GM12878 (cell line): ENCODE data around the gene ADNP2. TPM values are rescaled to one million over a fixed set of nuclear protein-coding genes. Genes with fewer than 3 reads are reported as not detected.

ENCODE experiments used
- ATAC-seq: fragments of 200-7000 bp; cut with Tn5 transposase; 3 replicates; pipeline ENCODE4 v1.9.1; 2020; ENCODE audit warnings: mild to moderate bottlenecking, moderate library complexity
- BruUV-seq: library from RNA; stranded (reverse); fragments of 400-500 nt; replicated peaks from 2 replicates; lab custom pipeline; 2021; lab: Mats Ljungman, UMichigan
- CTCF ChIA-PET: fragments of 300-600 bp; sonication (Branson Sonifier 250); formaldehyde crosslinking; extraction: SDS; loops from one replicate; lab custom pipeline; 2021; ENCODE audit warnings: inconsistent platforms; lab: Yijun Ruan, JAX
- POLR2A ChIA-PET: fragments of 350-600 bp; formaldehyde crosslinking; extraction: SDS; loops from one replicate; lab custom pipeline; 2021; ENCODE audit warnings: inconsistent platforms; lab: Charles Lee
- RAD21 ChIA-PET: fragments of 300-600 bp; sonication (Branson Sonifier 250); formaldehyde crosslinking; loops from one replicate; lab custom pipeline; 2023; ENCODE audit warnings: antibody characterized with exemption; ENCODE audit not compliant: unreplicated experiment; lab: Charles Lee
- SMC1A ChIA-PET: fragments of 300-600 bp; sonication (Branson Sonifier 250); formaldehyde crosslinking; loops from one replicate; lab custom pipeline; 2023; ENCODE audit not compliant: unreplicated experiment, uncharacterized antibody; lab: Charles Lee
- DNase-seq: peaks from one replicate; pipeline ENCODE4 v3.0.0-alpha.2; 2011; ENCODE audit warnings: low read depth, low spot score
- FAIRE-seq: peaks from 3 replicates; lab custom pipeline; 2011; peaks lifted over from hg19 to GRCh38; lab: Jason Lieb, UNC
- H2AFZ ChIP-seq: 2 replicates; pipeline ENCODE4 v1.6.0; 2011; ENCODE audit warnings: low read depth, low read length, control low read depth; ENCODE audit not compliant: control insufficient read depth
- H3K27ac ChIP-seq: 2 replicates; pipeline ENCODE4 v1.5.1; 2011; ENCODE audit warnings: control low read depth; ENCODE audit not compliant: control insufficient read depth, insufficient read depth
- H3K27me3 ChIP-seq, 2 experiments: replicated peaks in 1 of 2; 2 replicates each; pipeline versions ENCODE4 v1.6.0 to v1.6.1; 2011; ENCODE audit warnings: low read length in 1 of 2; ENCODE audit not compliant: control insufficient read depth in 2 of 2, insufficient read depth in 2 of 2
- H3K36me3 ChIP-seq, 2 experiments: 2 replicates each; pipeline ENCODE4 v1.5.1; 2011; ENCODE audit warnings: low read length in 1 of 2; ENCODE audit not compliant: control insufficient read depth in 2 of 2, insufficient read depth in 2 of 2
- H3K4me1 ChIP-seq: 2 replicates; pipeline ENCODE4 v1.6.1; 2011; ENCODE audit warnings: mild to moderate bottlenecking, low read length, moderate library complexity, mixed read lengths; ENCODE audit not compliant: control insufficient read depth, insufficient read depth
- H3K4me2 ChIP-seq: 2 replicates; pipeline ENCODE4 v1.6.0; 2011; ENCODE audit warnings: control low read depth; ENCODE audit not compliant: control insufficient read depth, insufficient read depth
- H3K4me3 ChIP-seq: fragments of 200-600 bp; sonication (generic); 2 replicates; pipeline ENCODE4 v1.5.1; 2016
- H3K79me2 ChIP-seq: 2 replicates; pipeline ENCODE4 v1.6.0; 2011; ENCODE audit warnings: low read length; ENCODE audit not compliant: control insufficient read depth, insufficient read depth
- H3K9ac ChIP-seq: 2 replicates; pipeline ENCODE4 v1.8.0; 2011; ENCODE audit warnings: low read length, control low read depth, mixed read lengths; ENCODE audit not compliant: control insufficient read depth, insufficient read depth
- H3K9me3 ChIP-seq: replicated peaks from 3 replicates; pipeline ENCODE4 v1.5.1; 2011; ENCODE audit warnings: mild to moderate bottlenecking, low read length; ENCODE audit not compliant: control insufficient read depth, insufficient read depth
- H4K20me1 ChIP-seq: 2 replicates; pipeline ENCODE4 v1.6.0; 2011; ENCODE audit not compliant: control insufficient read depth, insufficient read depth
- ATF2 ChIP-seq: IDR thresholded peaks from 2 replicates; pipeline ENCODE4 v1.6.1; 2012; ENCODE audit warnings: low read length, inconsistent platforms
- CREB1 ChIP-seq: IDR thresholded peaks from 2 replicates; pipeline ENCODE4 v1.6.1; 2012; ENCODE audit warnings: low read depth, mild to moderate bottlenecking, inconsistent platforms
- CREM ChIP-seq: IDR thresholded peaks from 2 replicates; pipeline ENCODE4 v1.6.1; 2014; ENCODE audit warnings: antibody characterized with exemption, low read depth
- DPF2 ChIP-seq: fragments of 450-650 bp; IDR thresholded peaks from 2 replicates; pipeline ENCODE4 v1.6.1; 2017; ENCODE audit warnings: mild to moderate bottlenecking
- HDAC2 ChIP-seq: fragments of 200-600 bp; sonication (generic); IDR thresholded peaks from 2 replicates; pipeline ENCODE4 v1.6.1; 2017
- MEF2A ChIP-seq: IDR thresholded peaks from 2 replicates; pipeline ENCODE4 v1.6.1; 2011; ENCODE audit warnings: low read depth, mild to moderate bottlenecking, low read length, moderate library complexity; ENCODE audit not compliant: insufficient read depth
- NFYB ChIP-seq: IDR thresholded peaks from 2 replicates; pipeline ENCODE4 v1.6.1; 2011; ENCODE audit warnings: low read depth, mild to moderate bottlenecking, low read length, improper control_type of control experiment, moderate library complexity; ENCODE audit not compliant: insufficient read depth
- PAX5 ChIP-seq: IDR thresholded peaks from 2 replicates; pipeline ENCODE4 v1.6.1; 2011; ENCODE audit warnings: low read depth, low read length, borderline replicate concordance
- POLR2AphosphoS2 ChIP-seq: IDR thresholded peaks from 2 replicates; pipeline ENCODE4 v1.6.1; 2011; ENCODE audit warnings: low read depth, mild to moderate bottlenecking, low read length, improper control_type of control experiment, moderate library complexity
- SMAD5 ChIP-seq: IDR thresholded peaks from 2 replicates; pipeline ENCODE4 v1.6.1; 2016; ENCODE audit warnings: antibody characterized with exemption, low read depth
- YY1 ChIP-seq: IDR thresholded peaks from 2 replicates; pipeline ENCODE4 v1.6.1; 2011; ENCODE audit warnings: low read depth, mild to moderate bottlenecking, low read length
- ZNF24 ChIP-seq: fragments of 450-650 bp; IDR thresholded peaks from 2 replicates; pipeline ENCODE4 v1.6.1; 2017; ENCODE audit warnings: antibody characterized with exemption, mild to moderate bottlenecking
- ZNF592 ChIP-seq: fragments of 450-650 bp; IDR thresholded peaks from 2 replicates; pipeline ENCODE4 v1.6.1; 2017; ENCODE audit warnings: mild to moderate bottlenecking, moderate library complexity
- ZNF622 ChIP-seq: fragments of 450-650 bp; IDR thresholded peaks from 2 replicates; pipeline ENCODE4 v1.6.1; 2017; ENCODE audit warnings: mild to moderate bottlenecking, inconsistent platforms
- ZZZ3 ChIP-seq: IDR thresholded peaks from 2 replicates; pipeline ENCODE4 v1.6.1; 2011; ENCODE audit warnings: low read depth; ENCODE audit not compliant: control insufficient read depth, insufficient read length
- WGBS: methylation state at CpG from one replicate; pipeline ENCODE4 v1.1.6; 2016; ENCODE audit warnings: low lambda C conversion rate; ENCODE audit not compliant: insufficient replicate concordance, insufficient coverage; ENCODE audit errors: missing lambda C conversion rate; 5-methylcytosine and 5-hydroxymethylcytosine counted together
- in situ Hi-C: fragments of 300-500 bp; cut with MboI; formaldehyde crosslinking; loops from 9 replicates; pipeline ENCODE4 v1.14.3; 2018; ENCODE audit warnings: mixed read lengths
- intact Hi-C: fragments of 100-400 bp; cut with micrococcal nuclease; formaldehyde crosslinking; loops from one replicate; pipeline ENCODE4 v1.14.2; 2022; ENCODE audit not compliant: unreplicated experiment
- polyA plus RNA-seq, 11 experiments: library from polyadenylated mRNA; depleted of rRNA in 4 of 11; unstranded in 6 of 11; stranded (reverse) in 5 of 11; fragments of >200 nt; fragmentation: Nextera tagmentation in 4 of 11; fragmentation: Illumina TruSeq in 1 of 11; extraction: Ambion mirVana in 4 of 11; extraction: Trizol in 1 of 11; gene quantifications; 1 replicate in 1 of 11; 2 replicates in 10 of 11; pipeline versions ENCODE4 v1.2.1 to v1.2.3, GENCODE V29; 2011 to 2016; ENCODE audit warnings: inconsistent platforms in 2 of 11, missing spikeins in 2 of 11, low read depth in 1 of 11
- total RNA-seq, 4 experiments: library from RNA; depleted of rRNA in 3 of 4; stranded (reverse); fragments of >200 nt in 3 of 4; fragmentation: Illumina TruSeq in 1 of 4; extraction: Trizol in 1 of 4; gene quantifications; 2 replicates each; pipeline versions ENCODE4 v1.2.1 to v1.2.3, GENCODE V29; 2013 to 2021
- TF ChIP-seq, protein P1 (sequence below): fragments of 450-650 bp; IDR thresholded peaks from 2 replicates; pipeline ENCODE4 v1.6.1; 2018; ENCODE audit warnings: borderline replicate concordance, mild to moderate bottlenecking; ENCODE audit not compliant: partially characterized antibody

Gene ADNP2
- total and polyA plus RNA-seq, 10 of the 15 experiments (the other 5 are each of a cell fraction or from before 2014, with no cell fraction given) = 3.7 to 25.1 (median 13.0) TPM

- no peak for FAIRE-seq
- BruUV-seq = no TSS peak
- Histone ChIP-seq H3K27ac (no peak overlapping the region), H3K4me3 (no peak overlapping the region)
- TF ChIP-seq DPF2 (no peak), PAX5 (no peak), ZNF622 (no peak), ZNF592 (no peak), NFYB (no peak), ZNF24 (no peak), SMAD5 (no peak), HDAC2 (no peak), POLR2AphosphoS2 (no peak), CREB1 (no peak), CREM (no peak), MEF2A (no peak), ATF2 (no peak), ZZZ3 (no peak), YY1 (no peak)
- TF ChIP-seq, protein P1, sequence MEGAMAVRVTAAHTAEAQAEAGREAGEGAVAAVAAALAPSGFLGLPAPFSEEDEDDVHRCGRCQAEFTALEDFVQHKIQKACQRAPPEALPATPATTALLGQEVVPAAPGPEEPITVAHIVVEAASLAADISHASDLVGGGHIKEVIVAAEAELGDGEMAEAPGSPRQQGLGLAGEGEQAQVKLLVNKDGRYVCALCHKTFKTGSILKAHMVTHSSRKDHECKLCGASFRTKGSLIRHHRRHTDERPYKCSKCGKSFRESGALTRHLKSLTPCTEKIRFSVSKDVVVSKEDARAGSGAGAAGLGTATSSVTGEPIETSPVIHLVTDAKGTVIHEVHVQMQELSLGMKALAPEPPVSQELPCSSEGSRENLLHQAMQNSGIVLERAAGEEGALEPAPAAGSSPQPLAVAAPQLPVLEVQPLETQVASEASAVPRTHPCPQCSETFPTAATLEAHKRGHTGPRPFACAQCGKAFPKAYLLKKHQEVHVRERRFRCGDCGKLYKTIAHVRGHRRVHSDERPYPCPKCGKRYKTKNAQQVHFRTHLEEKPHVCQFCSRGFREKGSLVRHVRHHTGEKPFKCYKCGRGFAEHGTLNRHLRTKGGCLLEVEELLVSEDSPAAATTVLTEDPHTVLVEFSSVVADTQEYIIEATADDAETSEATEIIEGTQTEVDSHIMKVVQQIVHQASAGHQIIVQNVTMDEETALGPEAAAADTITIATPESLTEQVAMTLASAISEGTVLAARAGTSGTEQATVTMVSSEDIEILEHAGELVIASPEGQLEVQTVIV = no peak
- TF ChIP-seq, all 136 proteins: peak for 0
- ChIA-PET SMC1A (interaction anchor here (4.7 kb wide), 1 partner anchor 88 kb away, joined by 34 read pairs; no protein-coding TSS in a partner anchor), CTCF (interaction anchor here (0.8 to 4.6 kb wide), 4 partner anchors 11 to 88 kb away, joined by 3 to 55 read pairs (median 11); no protein-coding TSS in a partner anchor), RAD21 (no interaction called here), POLR2A (interaction anchor here (0.7 kb wide), 1 partner anchor 11 kb away, joined by 3 read pairs; no protein-coding TSS in a partner anchor)
- Histone ChIP-seq H4K20me1 (no peaks in the 10 kb centered on the region), H3K9me3 (peaks cover 3% of the 10 kb centered on the region; the same call in 2 of the 3 replicates), H3K4me1 (no peaks in the 10 kb centered on the region), H3K4me2 (no peak overlapping the region), H3K36me3 (no peaks in the 10 kb centered on the region), H3K79me2 (no peaks in the 10 kb centered on the region), H3K9ac (no peak overlapping the region), H2AFZ (no peak overlapping the region), H3K27me3 (no peaks in the 10 kb centered on the region)
- in situ Hi-C loops = no loop called here
- intact Hi-C loops = no loop called here
- ATAC-seq (no peak), DNase-seq (no peak)
- 53% methylated on average over 2 of the region's 2 CpGs for WGBS
Observed at GRCh38 chr18:80168346-80168745, 59.3 kb downstream of the ADNP2 start.
